Esophagus squamous epithelium (tissue), 5 donors: Measurements from ENCODE around the gene CRTC3. TPM values are rescaled to one million over a fixed set of nuclear protein-coding genes. Genes with fewer than 3 reads are reported as not detected.
A peak's percentile ranks its signal among the peaks of the same experiment; 100 is the strongest.

Experiments used
- DNase-seq: peaks from one replicate; lab custom pipeline; 2025; lab: John Stamatoyannopoulos, UW
- H3K27ac ChIP-seq, 4 donors: fragments of 200-600 bp; sonication (generic); one replicate each; pipeline ENCODE4 v1.5.1; 2016 to 2019; ENCODE audit warnings: mild to moderate bottlenecking in 1 of 4
- H3K27me3 ChIP-seq, 4 donors: fragments of 200-600 bp; sonication (generic); 1 replicate in 3 of 4; 2 replicates in 1 of 4; pipeline versions ENCODE4 v1.5.1 to v1.6.0; 2017 to 2021; ENCODE audit warnings: antibody characterized with exemption in 1 of 4
- H3K36me3 ChIP-seq, 3 donors: fragments of 200-600 bp; sonication (generic); one replicate each; pipeline ENCODE4 v1.5.1; 2016 to 2019
- H3K4me1 ChIP-seq, 3 donors: fragments of 200-600 bp; sonication (generic); one replicate each; pipeline ENCODE4 v1.5.1; 2017 to 2019
- H3K4me3 ChIP-seq, 4 donors: fragments of 200-600 bp; sonication (generic); 1 replicate in 3 of 4; 2 replicates in 1 of 4; pipeline ENCODE4 v1.5.1; 2016 to 2019; ENCODE audit warnings: mild to moderate bottlenecking in 2 of 4, moderate library complexity in 1 of 4
- H3K9me3 ChIP-seq, 3 donors: fragments of 200-600 bp; sonication (generic); one replicate each; pipeline ENCODE4 v1.5.1; 2016 to 2019
- POLR2A ChIP-seq, 4 donors: fragments of 450-650 bp; IDR thresholded peaks; one replicate each; pipeline ENCODE4 v1.6.1; 2017; ENCODE audit warnings: antibody characterized with exemption in 4 of 4, mild to moderate bottlenecking in 4 of 4, moderate library complexity in 3 of 4
- WGBS, 2 donors: methylation state at CpG; one replicate each; pipeline ENCODE4 v1.1.5; 2018; 5-methylcytosine and 5-hydroxymethylcytosine counted together
- intact Hi-C: fragments of 100-400 bp; cut with DNase I; formaldehyde crosslinking; loops from one replicate; pipeline ENCODE4 v1.15.0; 2022
- total RNA-seq, 4 donors: library from RNA; depleted of rRNA; stranded (reverse); fragments of >200 nt; gene quantifications; one replicate each; pipeline ENCODE4 v1.1.0, GENCODE V29; 2016
- TF ChIP-seq, protein P1 (sequence below), 6 experiments: fragments of 450-650 bp in 4 of 6; fragments of 200-600 bp in 2 of 6; sonication (generic) in 2 of 6; IDR thresholded peaks; one replicate each; pipeline ENCODE4 v1.5.1; 2016 to 2019; ENCODE audit warnings: antibody characterized with exemption in 6 of 6, mild to moderate bottlenecking in 4 of 6, moderate library complexity in 4 of 6
- donor health status: DM: yes; HTN: yes; CAD: no.

The CRTC3 gene
- total RNA-seq, 4 donors from 2014 or later = 10.0 to 33.0 (median 13.3) TPM

GRCh38 chr15:90681056-90681455, 151.3 kb downstream of the CRTC3 start:
- Histone ChIP-seq H3K27ac (peak overlapping the region in 3 of 4 donors; percentile 8 to 81 (median 60)), H3K36me3 (no peaks in the 10 kb centered on the region), H3K27me3 (no peaks in the 10 kb centered on the region), H3K4me3 (no peak overlapping the region), H3K9me3 (no peaks in the 10 kb centered on the region), H3K4me1 (peaks cover 0 to 16% (median 14%) of the 10 kb centered on the region in 3 donors)
- 89 to 100% methylated on average over 1 of the region's 1 CpG for WGBS, 2 donors
- intact Hi-C loops = no loop called here
- DNase-seq = no peak
- TF ChIP-seq, protein P1, sequence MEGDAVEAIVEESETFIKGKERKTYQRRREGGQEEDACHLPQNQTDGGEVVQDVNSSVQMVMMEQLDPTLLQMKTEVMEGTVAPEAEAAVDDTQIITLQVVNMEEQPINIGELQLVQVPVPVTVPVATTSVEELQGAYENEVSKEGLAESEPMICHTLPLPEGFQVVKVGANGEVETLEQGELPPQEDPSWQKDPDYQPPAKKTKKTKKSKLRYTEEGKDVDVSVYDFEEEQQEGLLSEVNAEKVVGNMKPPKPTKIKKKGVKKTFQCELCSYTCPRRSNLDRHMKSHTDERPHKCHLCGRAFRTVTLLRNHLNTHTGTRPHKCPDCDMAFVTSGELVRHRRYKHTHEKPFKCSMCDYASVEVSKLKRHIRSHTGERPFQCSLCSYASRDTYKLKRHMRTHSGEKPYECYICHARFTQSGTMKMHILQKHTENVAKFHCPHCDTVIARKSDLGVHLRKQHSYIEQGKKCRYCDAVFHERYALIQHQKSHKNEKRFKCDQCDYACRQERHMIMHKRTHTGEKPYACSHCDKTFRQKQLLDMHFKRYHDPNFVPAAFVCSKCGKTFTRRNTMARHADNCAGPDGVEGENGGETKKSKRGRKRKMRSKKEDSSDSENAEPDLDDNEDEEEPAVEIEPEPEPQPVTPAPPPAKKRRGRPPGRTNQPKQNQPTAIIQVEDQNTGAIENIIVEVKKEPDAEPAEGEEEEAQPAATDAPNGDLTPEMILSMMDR (IDR thresholded peaks at IDR 0.05) = no peak
- no peak for TF ChIP-seq POLR2A (IDR thresholded peaks at IDR 0.05)

- intact Hi-C loops = no loop called here
- TF ChIP-seq, protein P1 (IDR thresholded peaks at IDR 0.05) = no peak
- no peak for TF ChIP-seq POLR2A (IDR thresholded peaks at IDR 0.05)
- 71 to 80% methylated on average over 7 to 8 of the region's 9 CpGs for WGBS, 2 donors
- Histone ChIP-seq H3K4me1 (peaks cover 0 to 16% (median 14%) of the 10 kb centered on the region in 3 donors), H3K9me3 (no peaks in the 10 kb centered on the region), H3K4me3 (no peak overlapping the region), H3K27me3 (no peaks in the 10 kb centered on the region), H3K27ac (peak overlapping the region in 3 of 4 donors; percentile 8 to 81 (median 60)), H3K36me3 (no peaks in the 10 kb centered on the region)
- DNase-seq = no peak
Measured at GRCh38 chr15:90681480-90681879, 151.8 kb downstream of the CRTC3 start.

- intact Hi-C loops = no loop called here
Measured at GRCh38 chr15:90683371-90683770, 153.6 kb downstream of the CRTC3 start.

GRCh38 chr15:90683876-90684275, 154.2 kb downstream of the CRTC3 start:
- no peak for DNase-seq
- intact Hi-C loops = no loop called here
- WGBS, 2 donors = 90 to 93% methylated on average over 4 of the region's 4 CpGs
- peaks cover 0 to under 1% (median 0%) of the 10 kb centered on the region in 3 donors for H3K9me3 ChIP-seq
- no peak for TF ChIP-seq POLR2A (IDR thresholded peaks at IDR 0.05)
- TF ChIP-seq, protein P1 (IDR thresholded peaks at IDR 0.05) = no peak
- no peaks in the 10 kb centered on the region for H3K27me3 ChIP-seq
- no peaks in the 10 kb centered on the region for H3K36me3 ChIP-seq
- no peak overlapping the region for H3K4me3 ChIP-seq
- H3K4me1 ChIP-seq = peaks cover 0 to 16% (median 14%) of the 10 kb centered on the region in 3 donors
- H3K27ac ChIP-seq = no peak overlapping the region

More at GRCh38 chr15:90683371-90683770, 153.6 kb downstream of the CRTC3 start:
- no peak overlapping the region for H3K4me3 ChIP-seq
- H3K27ac ChIP-seq = no peak overlapping the region
- H3K9me3 ChIP-seq = no peaks in the 10 kb centered on the region
- H3K36me3 ChIP-seq = no peaks in the 10 kb centered on the region
- no peak for TF ChIP-seq POLR2A (IDR thresholded peaks at IDR 0.05)
- TF ChIP-seq, protein P1 (IDR thresholded peaks at IDR 0.05) = no peak
- 85 to 100% methylated on average over 3 to 5 of the region's 10 CpGs for WGBS, 2 donors
- no peaks in the 10 kb centered on the region for H3K27me3 ChIP-seq
- DNase-seq = no peak
- peaks cover 0 to 16% (median 14%) of the 10 kb centered on the region in 3 donors for H3K4me1 ChIP-seq

DNA sequence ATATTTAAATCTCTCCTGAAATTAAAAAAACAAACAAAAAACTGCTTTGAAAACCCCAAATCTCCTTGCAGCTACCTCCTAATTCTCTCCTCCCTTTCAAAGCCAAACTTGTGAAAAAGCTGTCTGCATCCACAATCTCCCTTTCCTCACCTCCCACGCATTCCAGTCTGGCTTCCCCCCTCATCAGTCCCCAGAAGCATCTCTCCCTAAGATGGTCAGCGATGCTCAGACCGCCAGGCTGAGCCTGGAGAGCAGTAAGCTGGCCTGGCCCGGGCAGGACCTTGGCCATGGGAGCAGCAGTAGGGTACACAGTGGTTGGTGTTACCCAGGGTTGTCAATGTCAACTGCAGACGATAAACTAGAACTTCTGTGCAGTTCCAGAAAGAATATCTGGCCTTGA, 154.6 kb downstream of the CRTC3 start:
- no peaks in the 10 kb centered on the region for H3K27me3 ChIP-seq
- peaks cover 0 to 16% (median 14%) of the 10 kb centered on the region in 3 donors for H3K4me1 ChIP-seq
- no peak overlapping the region for H3K4me3 ChIP-seq
- H3K9me3 ChIP-seq = peaks cover 0 to 5% (median 0%) of the 10 kb centered on the region in 3 donors
- TF ChIP-seq, protein P1 (IDR thresholded peaks at IDR 0.05) = no peak
- no peak for TF ChIP-seq POLR2A (IDR thresholded peaks at IDR 0.05)
- intact Hi-C loops = no loop called here
- H3K27ac ChIP-seq = no peak overlapping the region
- 81 to 93% methylated on average over 5 of the region's 5 CpGs for WGBS, 2 donors
- no peak for DNase-seq
- H3K36me3 ChIP-seq = no peaks in the 10 kb centered on the region
